OCI-LY3 (cell line): ENCODE results near the gene TMEM18.

ENCODE experiments used
- CTCF ChIP-seq: fragments of 200-600, 300-600 bp; sonication (generic); IDR thresholded peaks from 2 replicates; pipeline ENCODE4 v1.5.1; 2014; ENCODE audit warnings: antibody characterized with exemption, low read length, low read depth
- EZH2phosphoT487 ChIP-seq: fragments of 200-600 bp; shearing (Covaris generic); IDR thresholded peaks from 2 replicates; pipeline ENCODE4 v1.6.1; 2018; ENCODE audit warnings: antibody characterized with exemption, mixed run types, low read depth

- TF ChIP-seq EZH2phosphoT487 (no peak), CTCF (no peak)
Observed at GRCh38 chr2:652881-653480, 24.2 kb downstream of the TMEM18 start.
